ENCODE measurements around the gene ACSM4. TPM values are rescaled to one million over a fixed set of nuclear protein-coding genes. Genes with fewer than 3 reads are reported as not detected.
"Not testable (repeated sequence)": the region's sequence is repeated elsewhere in the genome, so short reads cannot be mapped to it uniquely, and the experiment has no call there.

The ACSM4 gene
- total and polyA plus RNA-seq, 3 experiments from 2014 or later, result not detected

DNA sequence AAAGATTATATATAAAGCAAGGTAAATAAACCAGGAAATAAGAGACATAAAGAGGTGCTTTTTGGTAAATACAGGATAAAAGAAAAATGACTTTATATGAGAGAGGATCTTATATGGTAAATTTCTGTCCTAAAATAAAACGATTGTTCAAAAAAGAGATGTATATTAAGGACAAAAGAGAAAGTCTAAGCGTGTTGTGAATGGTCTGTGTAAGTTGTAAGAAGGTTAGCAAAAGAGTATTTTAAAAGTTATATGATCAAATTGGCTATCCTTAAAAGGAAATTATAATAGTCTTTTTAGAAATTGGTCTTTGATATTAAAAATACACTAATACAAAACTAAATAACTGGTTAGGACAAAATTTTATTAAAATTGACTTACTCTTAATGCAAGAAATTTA, 14.1 kb upstream of the ACSM4 start:
- H3K27me3 ChIP-seq (ENCODE audit: insufficient read depth, low read length, poor library complexity, severe bottlenecking), result no peaks in the 10 kb centered on the region
- Mint-ChIP-seq H3K27ac (no peak overlapping the region), H3K9me3 (peaks cover 5 to 32% (median 29%) of the 10 kb centered on the region in 5 donors), H3K36me3 (peaks cover 0 to 22% (median 0%) of the 10 kb centered on the region in 3 donors), H3K4me1 (no peaks in the 10 kb centered on the region), H3K27me3 (peaks cover 13 to 32% of the 10 kb centered on the region in 2 donors), H3K4me3 (no peak overlapping the region)
- no peaks in the 10 kb centered on the region for H3K9me3 ChIP-seq (ENCODE audit: low read length)
- H3K4me1 ChIP-seq (ENCODE audit: insufficient read depth, low read length), result no peaks in the 10 kb centered on the region
- ChIA-PET CTCF (no interaction called here), POLR2A (no interaction called here)
- no peak overlapping the region for H3K4me3 ChIP-seq (ENCODE audit: low read length)
- DNase-seq, result no peak
- H3K36me3 ChIP-seq (ENCODE audit: insufficient read depth, low read length), result no peaks in the 10 kb centered on the region
- no peak overlapping the region for H3K27ac ChIP-seq (ENCODE audit: low read depth, low read length)

DNA sequence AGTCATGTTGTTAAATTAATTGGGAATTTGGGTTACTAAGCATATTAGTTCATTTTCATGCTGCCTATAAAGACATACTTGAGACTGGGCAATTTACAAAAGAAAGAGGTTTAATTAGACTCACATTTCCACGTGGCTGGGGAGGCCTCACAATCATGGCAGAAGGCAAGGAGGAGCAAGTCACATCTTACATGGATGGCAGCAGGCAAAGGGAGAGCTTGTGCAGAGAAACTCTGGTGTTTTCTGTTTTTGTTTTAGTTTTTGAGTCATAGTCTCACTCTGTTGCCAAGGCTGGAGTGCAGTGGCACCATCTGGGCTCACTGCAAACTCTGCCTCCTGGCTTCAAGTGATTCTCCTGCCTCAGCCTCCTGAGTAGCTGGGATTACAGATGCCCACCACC, 13.3 kb upstream of the ACSM4 start:
- CTCF ChIA-PET, DNase-seq: not testable (repeated sequence)
- H3K27me3 Mint-ChIP-seq, result peaks cover 9 to 29% of the 10 kb centered on the region in 2 donors

DNA sequence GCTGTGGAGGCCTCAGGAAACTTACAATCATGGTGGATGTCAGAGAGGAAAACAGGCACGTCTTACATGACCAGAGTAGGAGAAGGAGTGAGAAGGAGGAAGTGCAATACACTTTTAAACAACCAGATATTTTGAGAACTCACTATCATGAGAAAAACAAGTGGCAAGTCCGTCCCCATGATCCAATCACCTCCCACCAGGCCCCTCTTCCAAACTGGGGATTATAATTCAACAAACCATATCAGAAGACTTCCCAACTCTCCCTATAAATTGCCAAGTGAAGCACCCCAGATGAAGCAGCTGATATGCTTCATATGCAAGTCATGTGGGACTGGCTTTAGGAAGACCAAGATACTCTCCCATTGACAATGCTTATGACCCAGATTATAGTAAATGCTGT, 11.6 kb upstream of the ACSM4 start:
- POLR2A ChIA-PET, result no interaction called here

More for the DNA sequence above, 13.3 kb upstream of the ACSM4 start:
- H3K9me3 ChIP-seq (ENCODE audit: low read length); H3K4me3 Mint-ChIP-seq; H3K4me1 Mint-ChIP-seq; H3K4me1 ChIP-seq (ENCODE audit: insufficient read depth, low read length); POLR2A ChIA-PET; H3K27me3 ChIP-seq (ENCODE audit: insufficient read depth, low read length, poor library complexity, severe bottlenecking); H3K4me3 ChIP-seq (ENCODE audit: low read length); H3K36me3 ChIP-seq (ENCODE audit: insufficient read depth, low read length); H3K27ac ChIP-seq (ENCODE audit: low read depth, low read length): not testable (repeated sequence)
- H3K27ac Mint-ChIP-seq, result peak overlapping the region in 1 of 8 donors; percentile 26
- H3K9me3 Mint-ChIP-seq, result peaks cover 4 to 24% (median 22%) of the 10 kb centered on the region in 5 donors
- peaks cover 0 to 20% (median 0%) of the 10 kb centered on the region in 3 donors for H3K36me3 Mint-ChIP-seq

DNA sequence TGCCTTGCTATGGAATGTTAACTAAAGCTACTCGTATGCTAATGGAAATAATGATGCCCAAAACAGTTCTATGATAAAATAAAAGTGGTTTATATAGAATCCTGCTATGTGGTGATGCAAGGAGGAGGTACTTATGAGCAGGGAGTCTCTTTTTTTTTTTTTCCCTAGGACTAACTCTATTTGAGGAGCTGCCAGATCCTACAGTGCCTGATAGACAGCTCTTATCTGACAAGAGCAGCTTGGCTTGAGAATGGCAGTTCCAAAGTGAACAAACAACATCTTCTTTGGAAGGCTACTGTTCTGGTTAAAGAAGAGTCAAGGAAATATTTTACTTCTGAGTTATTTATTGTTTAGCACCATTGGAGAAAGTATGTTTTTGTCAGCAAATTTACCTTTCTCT, 10.2 kb upstream of the ACSM4 start:
- ChIA-PET CTCF (no interaction called here), POLR2A (interaction anchor here (0.6 kb wide), 1 partner anchor 396 kb away, joined by 3 read pairs; no protein-coding TSS in a partner anchor)
- peaks cover 0 to 7% (median 2%) of the 10 kb centered on the region in 5 donors for H3K9me3 Mint-ChIP-seq
- Histone ChIP-seq H3K9me3 (ENCODE audit: low read length) (no peaks in the 10 kb centered on the region), H3K27ac (ENCODE audit: low read depth, low read length) (no peak overlapping the region), H3K4me1 (ENCODE audit: insufficient read depth, low read length) (no peaks in the 10 kb centered on the region), H3K27me3 (ENCODE audit: insufficient read depth, low read length, poor library complexity, severe bottlenecking) (no peaks in the 10 kb centered on the region), H3K4me3 (ENCODE audit: low read length) (no peak overlapping the region), H3K36me3 (ENCODE audit: insufficient read depth, low read length) (no peaks in the 10 kb centered on the region)
- DNase-seq, result no peak
- H3K27me3 Mint-ChIP-seq, result peaks cover 7 to 32% of the 10 kb centered on the region in 2 donors
- H3K27ac Mint-ChIP-seq, result no peak overlapping the region
- H3K4me3 Mint-ChIP-seq, result no peak overlapping the region
- H3K4me1 Mint-ChIP-seq, result no peaks in the 10 kb centered on the region
- peaks cover 0 to 5% (median 0%) of the 10 kb centered on the region in 3 donors for H3K36me3 Mint-ChIP-seq

More for the DNA sequence above, 11.6 kb upstream of the ACSM4 start:
- no peaks in the 10 kb centered on the region for H3K4me1 ChIP-seq (ENCODE audit: insufficient read depth, low read length)
- CTCF ChIA-PET, result no interaction called here
- no peak overlapping the region for H3K27ac ChIP-seq (ENCODE audit: low read depth, low read length)
- DNase-seq, result no peak
- no peak overlapping the region for H3K27ac Mint-ChIP-seq
- H3K9me3 Mint-ChIP-seq, result peaks cover 2 to 12% (median 8%) of the 10 kb centered on the region in 5 donors
- no peak overlapping the region for H3K4me3 Mint-ChIP-seq
- H3K4me3 ChIP-seq (ENCODE audit: low read length), result no peak overlapping the region
- H3K27me3 ChIP-seq (ENCODE audit: insufficient read depth, low read length, poor library complexity, severe bottlenecking), result no peaks in the 10 kb centered on the region
- no peaks in the 10 kb centered on the region for H3K9me3 ChIP-seq (ENCODE audit: low read length)
- H3K36me3 Mint-ChIP-seq, result peaks cover 0 to 8% (median 0%) of the 10 kb centered on the region in 3 donors
- H3K27me3 Mint-ChIP-seq, result peaks cover 9 to 31% of the 10 kb centered on the region in 2 donors
- H3K4me1 Mint-ChIP-seq, result no peaks in the 10 kb centered on the region
- no peaks in the 10 kb centered on the region for H3K36me3 ChIP-seq (ENCODE audit: insufficient read depth, low read length)

DNA sequence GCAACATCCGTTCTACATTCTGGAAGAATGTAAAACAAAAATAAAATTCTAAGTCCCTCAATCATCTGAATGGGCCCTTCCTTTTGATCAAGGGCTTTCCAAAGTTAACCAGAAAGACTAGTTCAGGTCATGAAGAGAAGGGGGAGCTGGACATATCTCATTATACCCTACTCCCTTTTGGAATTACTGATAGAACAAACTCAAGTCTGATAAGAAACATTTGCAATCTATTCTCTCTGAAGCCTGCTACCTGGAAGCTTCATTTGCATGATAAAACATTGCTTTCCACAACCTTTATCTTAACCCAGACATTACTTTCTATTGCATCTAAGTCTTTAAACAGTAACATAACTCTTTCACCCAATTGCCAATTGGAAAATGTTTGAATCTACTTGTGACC, 8.3 kb upstream of the ACSM4 start:
- DNase-seq, result no peak
- no peaks in the 10 kb centered on the region for H3K9me3 ChIP-seq (ENCODE audit: low read length)
- ChIA-PET CTCF (no interaction called here), POLR2A (no interaction called here)
- H3K27me3 ChIP-seq (ENCODE audit: insufficient read depth, low read length, poor library complexity, severe bottlenecking), result no peaks in the 10 kb centered on the region
- no peaks in the 10 kb centered on the region for H3K4me1 Mint-ChIP-seq
- no peak overlapping the region for H3K4me3 Mint-ChIP-seq
- H3K27me3 Mint-ChIP-seq, result peaks cover 13 to 40% of the 10 kb centered on the region in 2 donors
- H3K4me3 ChIP-seq (ENCODE audit: low read length), result no peak overlapping the region
- H3K9me3 Mint-ChIP-seq, result peaks cover 0 to 4% (median 0%) of the 10 kb centered on the region in 5 donors
- H3K4me1 ChIP-seq (ENCODE audit: insufficient read depth, low read length), result no peaks in the 10 kb centered on the region
- H3K27ac ChIP-seq (ENCODE audit: low read depth, low read length), result peak overlapping the region; percentile 8
- peaks cover 0 to 2% (median 0%) of the 10 kb centered on the region in 3 donors for H3K36me3 Mint-ChIP-seq
- no peak overlapping the region for H3K27ac Mint-ChIP-seq
- no peaks in the 10 kb centered on the region for H3K36me3 ChIP-seq (ENCODE audit: insufficient read depth, low read length)

DNA sequence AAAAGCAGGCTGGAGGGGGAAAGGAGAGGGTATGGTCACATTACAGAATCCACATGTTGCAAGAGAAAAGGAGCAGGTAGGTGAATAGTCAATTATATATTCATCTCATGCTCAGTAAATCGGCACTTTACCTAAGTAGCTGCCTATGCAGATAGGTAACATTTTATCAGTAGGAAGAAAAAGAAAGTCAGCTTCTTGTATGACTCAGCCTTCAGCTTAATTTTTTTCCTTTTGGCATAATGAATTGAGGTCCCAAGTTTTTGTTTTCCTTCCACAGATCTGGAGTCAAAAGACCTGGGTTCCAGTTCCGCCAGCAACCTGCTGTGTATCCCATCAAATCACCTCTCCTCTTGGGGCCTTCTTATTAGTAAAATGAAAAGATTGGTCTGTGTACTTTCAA, 6.0 kb upstream of the ACSM4 start:
- peaks cover 15 to 41% of the 10 kb centered on the region in 2 donors for H3K27me3 Mint-ChIP-seq
- H3K9me3 Mint-ChIP-seq, result no peaks in the 10 kb centered on the region
- H3K27ac Mint-ChIP-seq, result no peak overlapping the region
- POLR2A ChIA-PET, result no interaction called here
- CTCF ChIA-PET, result no interaction called here
- no peak overlapping the region for H3K27ac ChIP-seq (ENCODE audit: low read depth, low read length)
- H3K4me3 ChIP-seq (ENCODE audit: low read length), result no peak overlapping the region
- H3K4me3 Mint-ChIP-seq, result no peak overlapping the region
- no peak for DNase-seq
- H3K27me3 ChIP-seq (ENCODE audit: insufficient read depth, low read length, poor library complexity, severe bottlenecking), result no peaks in the 10 kb centered on the region
- no peaks in the 10 kb centered on the region for H3K36me3 ChIP-seq (ENCODE audit: insufficient read depth, low read length)
- no peaks in the 10 kb centered on the region for H3K4me1 Mint-ChIP-seq
- no peaks in the 10 kb centered on the region for H3K4me1 ChIP-seq (ENCODE audit: insufficient read depth, low read length)
- H3K36me3 Mint-ChIP-seq, result no peaks in the 10 kb centered on the region
- H3K9me3 ChIP-seq (ENCODE audit: low read length), result no peaks in the 10 kb centered on the region

DNA sequence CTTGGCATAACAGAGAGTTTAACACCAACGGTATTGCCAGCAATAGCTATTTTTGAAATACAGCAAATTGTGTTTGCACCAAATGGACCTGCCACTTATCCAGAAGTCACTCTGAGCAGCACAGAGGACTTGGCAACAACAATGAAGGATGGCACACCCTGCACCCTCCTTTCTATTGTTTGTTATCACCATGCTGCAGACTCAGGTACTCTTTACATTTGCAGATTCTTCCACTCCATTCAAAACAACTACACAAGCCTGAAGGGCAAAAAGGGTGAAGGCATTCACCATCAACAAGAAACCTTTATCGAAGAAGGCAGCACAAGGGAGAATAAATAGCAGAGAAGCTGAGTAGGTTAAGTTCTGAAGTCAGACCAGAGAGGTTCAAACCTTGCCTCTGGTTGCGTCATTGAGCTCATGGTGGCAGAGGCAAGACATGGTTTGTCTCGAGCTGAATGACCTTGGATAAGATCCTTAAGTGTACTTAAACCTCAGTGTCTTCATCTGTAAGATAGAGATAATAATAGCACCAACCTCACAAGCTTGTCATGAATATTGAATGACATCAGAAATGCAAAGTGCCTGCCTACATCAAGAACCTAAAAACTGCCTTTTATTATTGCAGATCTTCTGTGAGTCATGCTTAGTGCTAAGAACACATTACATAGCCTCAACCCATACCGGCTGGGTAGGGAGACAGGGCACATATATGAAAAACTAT, 1.4 kb upstream of the ACSM4 start:
- ChIA-PET CTCF (no interaction called here), POLR2A (no interaction called here)
- Mint-ChIP-seq H3K4me3 (no peak overlapping the region), H3K9me3 (no peaks in the 10 kb centered on the region), H3K4me1 (no peaks in the 10 kb centered on the region), H3K36me3 (no peaks in the 10 kb centered on the region), H3K27me3 (peaks cover 12 to 40% of the 10 kb centered on the region in 2 donors), H3K27ac (no peak overlapping the region)
- no peaks in the 10 kb centered on the region for H3K4me1 ChIP-seq (ENCODE audit: insufficient read depth, low read length)
- no peaks in the 10 kb centered on the region for H3K27me3 ChIP-seq (ENCODE audit: insufficient read depth, low read length, poor library complexity, severe bottlenecking)
- no peaks in the 10 kb centered on the region for H3K9me3 ChIP-seq (ENCODE audit: low read length)
- no peak for DNase-seq
- no peak overlapping the region for H3K4me3 ChIP-seq (ENCODE audit: low read length)
- no peaks in the 10 kb centered on the region for H3K36me3 ChIP-seq (ENCODE audit: insufficient read depth, low read length)
- H3K27ac ChIP-seq (ENCODE audit: low read depth, low read length), result no peak overlapping the region

DNA sequence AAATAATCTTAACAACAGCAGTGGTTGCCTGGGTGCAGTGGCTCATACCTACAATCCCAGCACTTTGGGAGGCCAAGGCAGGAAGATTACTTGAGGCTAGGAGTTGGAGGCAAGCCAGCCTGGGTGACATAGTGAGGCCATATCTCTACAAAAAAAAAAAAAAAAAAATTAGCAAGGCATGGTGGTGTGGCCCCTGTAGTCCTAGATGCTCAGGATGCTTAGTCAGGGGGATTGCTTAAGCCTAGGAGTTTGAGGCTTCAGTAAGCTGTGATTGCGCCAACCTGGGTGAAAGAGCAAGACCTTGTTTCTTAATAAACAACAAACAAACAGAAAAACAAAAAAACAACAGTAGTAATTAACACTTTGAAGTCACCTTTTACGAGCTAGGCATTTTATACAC, 642 bp upstream of the ACSM4 start:
- H3K9me3 ChIP-seq (ENCODE audit: low read length), result no peaks in the 10 kb centered on the region
- no peaks in the 10 kb centered on the region for H3K4me1 Mint-ChIP-seq
- H3K27ac Mint-ChIP-seq, result no peak overlapping the region
- no peaks in the 10 kb centered on the region for H3K4me1 ChIP-seq (ENCODE audit: insufficient read depth, low read length)
- H3K4me3 Mint-ChIP-seq, result no peak overlapping the region
- no peak for DNase-seq
- no peaks in the 10 kb centered on the region for H3K36me3 ChIP-seq (ENCODE audit: insufficient read depth, low read length)
- H3K27me3 Mint-ChIP-seq, result peaks cover 10 to 35% of the 10 kb centered on the region in 2 donors
- H3K36me3 Mint-ChIP-seq, result no peaks in the 10 kb centered on the region
- ChIA-PET POLR2A (no interaction called here), CTCF (no interaction called here)
- no peaks in the 10 kb centered on the region for H3K9me3 Mint-ChIP-seq
- no peaks in the 10 kb centered on the region for H3K27me3 ChIP-seq (ENCODE audit: insufficient read depth, low read length, poor library complexity, severe bottlenecking)
- no peak overlapping the region for H3K27ac ChIP-seq (ENCODE audit: low read depth, low read length)
- no peak overlapping the region for H3K4me3 ChIP-seq (ENCODE audit: low read length)

Data from CD8-positive, alpha-beta memory T cell (primary cell).